Liver (tissue), 9 donors: Measurements from ENCODE around the gene RGS17. TPM values are rescaled to one million over a fixed set of nuclear protein-coding genes. Genes with fewer than 3 reads are reported as not detected.

Source experiments
- DNase-seq: peaks from one replicate; pipeline ENCODE4 v3.0.0-alpha.2; 2017; ENCODE audit warnings: low spot score
- H3K27ac ChIP-seq, 2 donors: one replicate each; pipeline ENCODE4 v1.7.0; 2013; ENCODE audit warnings: inconsistent platforms in 2 of 2, low read length in 2 of 2, control low read depth in 1 of 2, low read depth in 1 of 2, mild to moderate bottlenecking in 1 of 2
- H3K27me3 ChIP-seq, 4 donors: one replicate each; pipeline versions ENCODE4 v1.6.1 to v1.7.0; 2013; ENCODE audit warnings: low read length in 3 of 4, inconsistent platforms in 1 of 4, mild to moderate bottlenecking in 1 of 4, moderate library complexity in 1 of 4; ENCODE audit not compliant: control insufficient read depth in 4 of 4, insufficient read depth in 4 of 4
- H3K36me3 ChIP-seq, 4 donors: one replicate each; pipeline versions ENCODE4 v1.6.1 to v1.7.0; 2013; ENCODE audit warnings: low read length in 3 of 4, mild to moderate bottlenecking in 3 of 4, low read depth in 1 of 4, moderate library complexity in 1 of 4; ENCODE audit not compliant: control insufficient read depth in 4 of 4, insufficient read depth in 3 of 4
- H3K4me1 ChIP-seq, 4 donors: one replicate each; pipeline versions ENCODE4 v1.6.1 to v1.7.0; 2013; ENCODE audit warnings: low read length in 3 of 4, mild to moderate bottlenecking in 3 of 4, moderate library complexity in 1 of 4; ENCODE audit not compliant: control insufficient read depth in 4 of 4, insufficient read depth in 4 of 4
- H3K4me3 ChIP-seq, 3 donors: one replicate each; pipeline versions ENCODE4 v1.6.1 to v1.7.0; 2013; ENCODE audit warnings: low read length in 3 of 3, control low read depth in 1 of 3, low read depth in 1 of 3, mild to moderate bottlenecking in 1 of 3
- H3K9ac ChIP-seq, 2 donors: one replicate each; pipeline ENCODE4 v1.7.0; 2013; ENCODE audit warnings: low read length in 2 of 2, mild to moderate bottlenecking in 2 of 2, moderate library complexity in 2 of 2, control low read depth in 1 of 2, low read depth in 1 of 2
- H3K9me3 ChIP-seq, 4 donors: one replicate each; pipeline versions ENCODE4 v1.6.1 to v1.7.0; 2013; ENCODE audit warnings: low read length in 3 of 4; ENCODE audit not compliant: control insufficient read depth in 4 of 4
- EGR1 ChIP-seq, 2 donors: IDR thresholded peaks; 2 replicates each; pipeline ENCODE4 v1.6.1; 2016 to 2018; ENCODE audit warnings: antibody characterized with exemption in 2 of 2, low read depth in 2 of 2
- FOXA1 ChIP-seq: IDR thresholded peaks from 2 replicates; pipeline ENCODE4 v1.6.1; 2016; ENCODE audit warnings: antibody characterized with exemption
- JUND ChIP-seq, 2 donors: IDR thresholded peaks; 2 replicates each; pipeline ENCODE4 v1.6.1; 2016; ENCODE audit warnings: antibody characterized with exemption in 2 of 2
- RAD21 ChIP-seq, 2 donors: IDR thresholded peaks; 2 replicates each; pipeline ENCODE4 v1.6.1; 2016; ENCODE audit warnings: antibody characterized with exemption in 2 of 2, mild to moderate bottlenecking in 2 of 2
- SP1 ChIP-seq: IDR thresholded peaks from 2 replicates; pipeline ENCODE4 v1.6.1; 2018; ENCODE audit warnings: antibody characterized with exemption, mild to moderate bottlenecking
- TAF1 ChIP-seq: conservative IDR thresholded peaks from 2 replicates; pipeline ENCODE4 v1.6.1; 2016; ENCODE audit warnings: antibody characterized with exemption, mild to moderate bottlenecking
- YY1 ChIP-seq: IDR thresholded peaks from 2 replicates; pipeline ENCODE4 v1.6.1; 2016; ENCODE audit warnings: antibody characterized with exemption, mild to moderate bottlenecking
- WGBS: extraction: QIAGEN DNeasy Blood & Tissue Kit; methylation state at CpG from one replicate; pipeline ENCODE4 v1.1.7; 2013; 5-methylcytosine and 5-hydroxymethylcytosine counted together
- polyA plus RNA-seq, 2 donors: library from polyadenylated mRNA; stranded (reverse) in 1 of 2; unstranded in 1 of 2; fragments of 200-250 nt in 1 of 2; fragments of >200 nt in 1 of 2; fragmentation: Nextera tagmentation in 1 of 2; extraction: Ambion mirVana in 1 of 2; gene quantifications; one replicate each; pipeline versions ENCODE4 v1.2.1 to v1.2.3, GENCODE V29; 2013 to 2015
- total RNA-seq, 2 donors: library from RNA; depleted of rRNA; stranded (reverse); fragments of >200 nt; gene quantifications; one replicate each; pipeline ENCODE4 v1.2.3, GENCODE V29; 2014
- TF ChIP-seq, protein P1 (sequence below): IDR thresholded peaks from 2 replicates; pipeline ENCODE4 v1.6.1; 2016; ENCODE audit warnings: antibody characterized with exemption
- TF ChIP-seq, protein P2 (sequence below): fragments of 150-350 bp; IDR thresholded peaks from 2 replicates; pipeline ENCODE4 v1.5.1; 2017; ENCODE audit warnings: improper control_type of control experiment, low read depth, low read length; ENCODE audit not compliant: missing input control
- TF ChIP-seq, protein P3 (sequence below): IDR thresholded peaks from 2 replicates; pipeline ENCODE4 v1.6.1; 2016; ENCODE audit warnings: antibody characterized with exemption, mild to moderate bottlenecking
- TF ChIP-seq, protein P4 (sequence below): IDR thresholded peaks from 2 replicates; pipeline ENCODE4 v1.6.1; 2016; ENCODE audit warnings: antibody characterized with exemption
- donor health status: healthy.
- donor health status: healthy.
- donor health status: healthy.
- donor health status: healthy.
- donor health status: healthy.

The RGS17 gene
- total and polyA plus RNA-seq, 4 donors, result under 0.01 to 0.09 (median 0.03) TPM

DNA sequence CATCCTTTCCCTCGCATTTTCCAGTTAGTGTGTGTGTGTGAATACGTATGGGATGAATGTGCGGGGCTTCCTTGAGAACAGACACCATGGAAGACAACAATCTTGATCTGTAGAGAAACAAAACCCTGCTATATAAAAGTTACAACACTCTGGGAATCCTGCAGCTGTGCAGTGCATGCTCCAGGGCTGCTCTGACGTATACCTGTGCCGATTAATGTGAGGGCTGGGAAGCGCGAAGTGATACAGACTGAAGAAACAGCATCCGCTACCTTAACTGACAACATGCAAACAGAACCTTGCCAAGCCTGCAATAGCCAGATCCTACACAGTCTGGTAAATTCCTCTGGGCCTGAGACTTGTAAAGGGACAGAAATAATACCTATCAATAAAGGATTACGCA is 96.9 kb downstream of the RGS17 start (continued):
- TF ChIP-seq, protein P1, sequence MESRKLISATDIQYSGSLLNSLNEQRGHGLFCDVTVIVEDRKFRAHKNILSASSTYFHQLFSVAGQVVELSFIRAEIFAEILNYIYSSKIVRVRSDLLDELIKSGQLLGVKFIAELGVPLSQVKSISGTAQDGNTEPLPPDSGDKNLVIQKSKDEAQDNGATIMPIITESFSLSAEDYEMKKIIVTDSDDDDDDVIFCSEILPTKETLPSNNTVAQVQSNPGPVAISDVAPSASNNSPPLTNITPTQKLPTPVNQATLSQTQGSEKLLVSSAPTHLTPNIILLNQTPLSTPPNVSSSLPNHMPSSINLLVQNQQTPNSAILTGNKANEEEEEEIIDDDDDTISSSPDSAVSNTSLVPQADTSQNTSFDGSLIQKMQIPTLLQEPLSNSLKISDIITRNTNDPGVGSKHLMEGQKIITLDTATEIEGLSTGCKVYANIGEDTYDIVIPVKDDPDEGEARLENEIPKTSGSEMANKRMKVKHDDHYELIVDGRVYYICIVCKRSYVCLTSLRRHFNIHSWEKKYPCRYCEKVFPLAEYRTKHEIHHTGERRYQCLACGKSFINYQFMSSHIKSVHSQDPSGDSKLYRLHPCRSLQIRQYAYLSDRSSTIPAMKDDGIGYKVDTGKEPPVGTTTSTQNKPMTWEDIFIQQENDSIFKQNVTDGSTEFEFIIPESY, result no peak
- TF ChIP-seq FOXA1 (no peak), SP1 (no peak), TAF1 (no peak), EGR1 (IDR thresholded peaks at IDR 0.05; ENCODE audit: low read depth in 2 of 2) (no peak)

DNA sequence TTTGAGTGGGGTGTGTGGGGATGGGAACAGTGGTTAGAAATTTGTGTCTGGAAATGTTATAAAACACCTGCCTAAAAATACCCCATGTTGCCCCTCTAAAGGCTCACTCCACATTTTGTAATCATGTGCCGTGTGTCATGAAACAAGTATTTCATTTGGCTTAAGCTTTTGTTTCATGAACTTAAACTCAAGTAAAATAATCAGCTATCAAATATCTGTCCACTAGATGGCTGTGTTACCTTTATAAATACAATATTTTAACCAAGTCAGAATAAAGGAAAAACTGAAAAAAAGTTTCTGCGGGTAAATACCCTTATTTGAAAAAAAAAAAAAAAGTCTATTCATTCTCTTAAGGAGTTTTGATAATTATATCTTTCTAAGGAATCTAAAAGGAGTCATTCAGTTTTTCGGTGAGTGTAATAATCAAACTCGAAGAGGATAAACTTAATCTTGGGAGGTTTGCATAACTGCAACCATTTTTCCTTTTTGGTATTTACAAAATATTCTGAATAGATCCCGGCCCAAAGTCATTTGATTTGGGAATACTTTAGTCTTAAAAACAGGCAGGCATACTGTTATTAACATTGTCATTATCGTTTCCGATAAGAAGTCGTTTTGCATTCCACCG is 98.7 kb downstream of the RGS17 start:
- no peaks in the 10 kb centered on the region for H3K9me3 ChIP-seq
- H3K9ac ChIP-seq, result no peak overlapping the region
- H3K4me3 ChIP-seq, result no peak overlapping the region
- H3K27ac ChIP-seq, result no peak overlapping the region
- no peak for DNase-seq
- WGBS, result 69% methylated on average over 9 of the region's 9 CpGs
- TF ChIP-seq, protein P2, sequence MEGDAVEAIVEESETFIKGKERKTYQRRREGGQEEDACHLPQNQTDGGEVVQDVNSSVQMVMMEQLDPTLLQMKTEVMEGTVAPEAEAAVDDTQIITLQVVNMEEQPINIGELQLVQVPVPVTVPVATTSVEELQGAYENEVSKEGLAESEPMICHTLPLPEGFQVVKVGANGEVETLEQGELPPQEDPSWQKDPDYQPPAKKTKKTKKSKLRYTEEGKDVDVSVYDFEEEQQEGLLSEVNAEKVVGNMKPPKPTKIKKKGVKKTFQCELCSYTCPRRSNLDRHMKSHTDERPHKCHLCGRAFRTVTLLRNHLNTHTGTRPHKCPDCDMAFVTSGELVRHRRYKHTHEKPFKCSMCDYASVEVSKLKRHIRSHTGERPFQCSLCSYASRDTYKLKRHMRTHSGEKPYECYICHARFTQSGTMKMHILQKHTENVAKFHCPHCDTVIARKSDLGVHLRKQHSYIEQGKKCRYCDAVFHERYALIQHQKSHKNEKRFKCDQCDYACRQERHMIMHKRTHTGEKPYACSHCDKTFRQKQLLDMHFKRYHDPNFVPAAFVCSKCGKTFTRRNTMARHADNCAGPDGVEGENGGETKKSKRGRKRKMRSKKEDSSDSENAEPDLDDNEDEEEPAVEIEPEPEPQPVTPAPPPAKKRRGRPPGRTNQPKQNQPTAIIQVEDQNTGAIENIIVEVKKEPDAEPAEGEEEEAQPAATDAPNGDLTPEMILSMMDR, result peak; percentile 33
- TF ChIP-seq RAD21 (IDR thresholded peaks at IDR 0.05), result peak; percentile 67 to 68
- TF ChIP-seq YY1, result no peak
- TF ChIP-seq, protein P3, sequence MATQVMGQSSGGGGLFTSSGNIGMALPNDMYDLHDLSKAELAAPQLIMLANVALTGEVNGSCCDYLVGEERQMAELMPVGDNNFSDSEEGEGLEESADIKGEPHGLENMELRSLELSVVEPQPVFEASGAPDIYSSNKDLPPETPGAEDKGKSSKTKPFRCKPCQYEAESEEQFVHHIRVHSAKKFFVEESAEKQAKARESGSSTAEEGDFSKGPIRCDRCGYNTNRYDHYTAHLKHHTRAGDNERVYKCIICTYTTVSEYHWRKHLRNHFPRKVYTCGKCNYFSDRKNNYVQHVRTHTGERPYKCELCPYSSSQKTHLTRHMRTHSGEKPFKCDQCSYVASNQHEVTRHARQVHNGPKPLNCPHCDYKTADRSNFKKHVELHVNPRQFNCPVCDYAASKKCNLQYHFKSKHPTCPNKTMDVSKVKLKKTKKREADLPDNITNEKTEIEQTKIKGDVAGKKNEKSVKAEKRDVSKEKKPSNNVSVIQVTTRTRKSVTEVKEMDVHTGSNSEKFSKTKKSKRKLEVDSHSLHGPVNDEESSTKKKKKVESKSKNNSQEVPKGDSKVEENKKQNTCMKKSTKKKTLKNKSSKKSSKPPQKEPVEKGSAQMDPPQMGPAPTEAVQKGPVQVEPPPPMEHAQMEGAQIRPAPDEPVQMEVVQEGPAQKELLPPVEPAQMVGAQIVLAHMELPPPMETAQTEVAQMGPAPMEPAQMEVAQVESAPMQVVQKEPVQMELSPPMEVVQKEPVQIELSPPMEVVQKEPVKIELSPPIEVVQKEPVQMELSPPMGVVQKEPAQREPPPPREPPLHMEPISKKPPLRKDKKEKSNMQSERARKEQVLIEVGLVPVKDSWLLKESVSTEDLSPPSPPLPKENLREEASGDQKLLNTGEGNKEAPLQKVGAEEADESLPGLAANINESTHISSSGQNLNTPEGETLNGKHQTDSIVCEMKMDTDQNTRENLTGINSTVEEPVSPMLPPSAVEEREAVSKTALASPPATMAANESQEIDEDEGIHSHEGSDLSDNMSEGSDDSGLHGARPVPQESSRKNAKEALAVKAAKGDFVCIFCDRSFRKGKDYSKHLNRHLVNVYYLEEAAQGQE, result no peak
- no peak for TF ChIP-seq EGR1 (IDR thresholded peaks at IDR 0.05; ENCODE audit: low read depth in 2 of 2)
- no peaks in the 10 kb centered on the region for H3K27me3 ChIP-seq
- H3K4me1 ChIP-seq, result peaks cover 0 to 16% (median 5%) of the 10 kb centered on the region in 4 donors
- no peaks in the 10 kb centered on the region for H3K36me3 ChIP-seq

DNA sequence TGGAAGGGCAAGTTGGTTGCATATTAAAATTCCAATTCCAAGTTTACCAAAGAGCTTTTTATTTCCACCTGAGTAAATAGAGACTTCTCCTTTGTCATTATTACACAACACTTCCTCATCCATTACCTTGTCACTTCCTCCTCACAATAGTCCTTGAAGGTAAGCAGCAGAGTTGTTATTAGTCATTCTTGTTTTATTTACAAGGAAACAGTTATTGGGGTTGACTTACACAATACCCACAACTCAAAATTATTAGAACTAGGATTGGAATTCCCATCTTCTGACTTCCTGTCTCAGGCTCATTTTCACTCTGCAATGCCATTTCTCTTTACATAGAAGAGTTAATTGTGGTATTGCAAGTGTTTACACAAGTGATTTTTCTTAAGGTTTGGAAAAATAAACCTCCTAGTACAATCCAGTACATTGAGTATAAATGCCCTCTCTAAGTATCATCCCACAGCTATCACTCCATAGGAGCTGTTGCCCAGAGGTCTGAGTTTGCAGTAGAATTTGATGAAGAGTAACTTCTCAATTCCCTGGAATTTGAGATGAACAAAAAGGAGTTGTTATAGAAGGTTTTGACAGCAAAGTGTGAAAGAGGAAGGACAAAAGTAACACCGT is 99.6 kb downstream of the RGS17 start:
- H3K27me3 ChIP-seq, result no peaks in the 10 kb centered on the region
- H3K9ac ChIP-seq, result no peak overlapping the region
- no peak overlapping the region for H3K4me3 ChIP-seq
- H3K36me3 ChIP-seq, result no peaks in the 10 kb centered on the region
- WGBS, result 49% methylated on average over 1 of the region's 1 CpG
- H3K27ac ChIP-seq, result no peak overlapping the region
- H3K4me1 ChIP-seq, result peaks cover 0 to 22% (median 5%) of the 10 kb centered on the region in 4 donors
- H3K9me3 ChIP-seq, result no peaks in the 10 kb centered on the region
- DNase-seq, result no peak
- TF ChIP-seq, protein P1, result no peak
- no peak for TF ChIP-seq JUND (IDR thresholded peaks at IDR 0.05)
- no peak for TF ChIP-seq RAD21 (IDR thresholded peaks at IDR 0.05)
- no peak for TF ChIP-seq TAF1
- TF ChIP-seq, protein P2, result no peak
- TF ChIP-seq, protein P4, sequence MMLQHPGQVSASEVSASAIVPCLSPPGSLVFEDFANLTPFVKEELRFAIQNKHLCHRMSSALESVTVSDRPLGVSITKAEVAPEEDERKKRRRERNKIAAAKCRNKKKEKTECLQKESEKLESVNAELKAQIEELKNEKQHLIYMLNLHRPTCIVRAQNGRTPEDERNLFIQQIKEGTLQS, result no peak
- TF ChIP-seq, protein P3, result no peak
